Measurements from ENCODE around the gene HIPK4. TPM values are rescaled to one million over a fixed set of nuclear protein-coding genes. Genes with fewer than 3 reads are reported as not detected.

HIPK4 gene
- total RNA-seq, 2 experiments from 2014 or later = 0.10 TPM; not detected in 1

- H3K27ac Mint-ChIP-seq = no peak overlapping the region
- CTCF ChIA-PET = no interaction called here
- DNase-seq (no peak), ATAC-seq (no peak)
- peaks cover 5% of the 10 kb centered on the region for H3K4me1 Mint-ChIP-seq (ENCODE audit: low read depth)
- no peak overlapping the region for H3K4me3 Mint-ChIP-seq
- no peaks in the 10 kb centered on the region for H3K9me3 Mint-ChIP-seq (ENCODE audit: insufficient read depth)
- peaks cover 2% of the 10 kb centered on the region for H3K27me3 Mint-ChIP-seq (ENCODE audit: low read depth)
- H3K36me3 Mint-ChIP-seq (ENCODE audit: low read depth) = no peaks in the 10 kb centered on the region
- POLR2A ChIA-PET = no interaction called here
These were observed 2.8 kb downstream of the HIPK4 start for GRCh38 chr19:40387155-40387554.

GRCh38 chr19:40383668-40384248, 6.2 kb downstream of the HIPK4 start:
- Mint-ChIP-seq H3K36me3 (ENCODE audit: low read depth) (no peaks in the 10 kb centered on the region), H3K4me1 (ENCODE audit: low read depth) (peaks cover 5% of the 10 kb centered on the region), H3K27me3 (ENCODE audit: low read depth) (peaks cover 2% of the 10 kb centered on the region), H3K9me3 (ENCODE audit: insufficient read depth) (no peaks in the 10 kb centered on the region), H3K4me3 (no peak overlapping the region), H3K27ac (no peak overlapping the region)
- no peak for ATAC-seq
- ChIA-PET POLR2A (no interaction called here), CTCF (no interaction called here)
- DNase-seq = no peak

- peaks cover 5% of the 10 kb centered on the region for H3K4me1 Mint-ChIP-seq (ENCODE audit: low read depth)
- no peak overlapping the region for H3K4me3 Mint-ChIP-seq
- CTCF ChIA-PET = no interaction called here
- ATAC-seq = no peak
- no peak for DNase-seq
- no peaks in the 10 kb centered on the region for H3K9me3 Mint-ChIP-seq (ENCODE audit: insufficient read depth)
- H3K36me3 Mint-ChIP-seq (ENCODE audit: low read depth) = no peaks in the 10 kb centered on the region
- peaks cover 2% of the 10 kb centered on the region for H3K27me3 Mint-ChIP-seq (ENCODE audit: low read depth)
- POLR2A ChIA-PET = no interaction called here
- H3K27ac Mint-ChIP-seq = no peak overlapping the region
These were observed 8.7 kb downstream of the HIPK4 start for GRCh38 chr19:40381321-40381720.

GRCh38 chr19:40380199-40381037, 9.6 kb downstream of the HIPK4 start:
- no peak for DNase-seq
- ChIA-PET CTCF (no interaction called here), POLR2A (no interaction called here)
- Mint-ChIP-seq H3K27me3 (ENCODE audit: low read depth) (peaks cover 2% of the 10 kb centered on the region), H3K4me1 (ENCODE audit: low read depth) (peaks cover 7% of the 10 kb centered on the region), H3K9me3 (ENCODE audit: insufficient read depth) (no peaks in the 10 kb centered on the region), H3K36me3 (ENCODE audit: low read depth) (no peaks in the 10 kb centered on the region), H3K4me3 (no peak overlapping the region), H3K27ac (no peak overlapping the region)
- ATAC-seq = no peak

- DNase-seq = no peak
- no peak overlapping the region for H3K4me3 Mint-ChIP-seq
- H3K4me1 Mint-ChIP-seq (ENCODE audit: low read depth) = peaks cover 8% of the 10 kb centered on the region
- ATAC-seq = no peak
- CTCF ChIA-PET = no interaction called here
- POLR2A ChIA-PET = no interaction called here
- no peak overlapping the region for H3K27ac Mint-ChIP-seq
- no peaks in the 10 kb centered on the region for H3K9me3 Mint-ChIP-seq (ENCODE audit: insufficient read depth)
- H3K27me3 Mint-ChIP-seq (ENCODE audit: low read depth) = no peaks in the 10 kb centered on the region
- H3K36me3 Mint-ChIP-seq (ENCODE audit: low read depth) = peaks cover 4% of the 10 kb centered on the region
These were observed 10.4 kb downstream of the HIPK4 start for GRCh38 chr19:40379446-40380198.

GRCh38 chr19:40378509-40378908, 11.5 kb downstream of the HIPK4 start:
- ChIA-PET POLR2A (no interaction called here), CTCF (no interaction called here)
- H3K4me3 Mint-ChIP-seq = no peak overlapping the region
- ATAC-seq (no peak), DNase-seq (no peak)
- H3K27me3 Mint-ChIP-seq (ENCODE audit: low read depth) = no peaks in the 10 kb centered on the region
- H3K27ac Mint-ChIP-seq = peak overlapping the region; percentile 19
- H3K4me1 Mint-ChIP-seq (ENCODE audit: low read depth) = peaks cover 18% of the 10 kb centered on the region
- H3K36me3 Mint-ChIP-seq (ENCODE audit: low read depth) = peaks cover 6% of the 10 kb centered on the region
- H3K9me3 Mint-ChIP-seq (ENCODE audit: insufficient read depth) = no peaks in the 10 kb centered on the region

GRCh38 chr19:40377876-40378385, 12.1 kb downstream of the HIPK4 start:
- no peak overlapping the region for H3K27ac Mint-ChIP-seq
- H3K27me3 Mint-ChIP-seq (ENCODE audit: low read depth) = no peaks in the 10 kb centered on the region
- no peaks in the 10 kb centered on the region for H3K9me3 Mint-ChIP-seq (ENCODE audit: insufficient read depth)
- no peak for ATAC-seq
- ChIA-PET CTCF (no interaction called here), POLR2A (no interaction called here)
- H3K4me1 Mint-ChIP-seq (ENCODE audit: low read depth) = peaks cover 22% of the 10 kb centered on the region
- DNase-seq = no peak
- H3K36me3 Mint-ChIP-seq (ENCODE audit: low read depth) = peaks cover 6% of the 10 kb centered on the region
- no peak overlapping the region for H3K4me3 Mint-ChIP-seq

GRCh38 chr19:40376286-40376862, 13.6 kb downstream of the HIPK4 start:
- ChIA-PET CTCF (no interaction called here), POLR2A (no interaction called here)
- H3K9me3 Mint-ChIP-seq (ENCODE audit: insufficient read depth) = no peaks in the 10 kb centered on the region
- H3K4me3 Mint-ChIP-seq = no peak overlapping the region
- no peaks in the 10 kb centered on the region for H3K27me3 Mint-ChIP-seq (ENCODE audit: low read depth)
- DNase-seq (no peak), ATAC-seq (no peak)
- no peak overlapping the region for H3K27ac Mint-ChIP-seq
- peaks cover 26% of the 10 kb centered on the region for H3K4me1 Mint-ChIP-seq (ENCODE audit: low read depth)
- peaks cover 9% of the 10 kb centered on the region for H3K36me3 Mint-ChIP-seq (ENCODE audit: low read depth)

- ATAC-seq (no peak), DNase-seq (no peak)
- Mint-ChIP-seq H3K4me1 (ENCODE audit: low read depth) (peaks cover 26% of the 10 kb centered on the region), H3K4me3 (no peak overlapping the region), H3K9me3 (ENCODE audit: insufficient read depth) (no peaks in the 10 kb centered on the region), H3K27me3 (ENCODE audit: low read depth) (no peaks in the 10 kb centered on the region), H3K27ac (peak overlapping the region; percentile 70), H3K36me3 (ENCODE audit: low read depth) (peaks cover 13% of the 10 kb centered on the region)
- ChIA-PET POLR2A (no interaction called here), CTCF (no interaction called here)
These were observed 15.9 kb downstream of the HIPK4 start for GRCh38 chr19:40374084-40374483.

GRCh38 chr19:40371802-40372122, 18.2 kb downstream of the HIPK4 start:
- DNase-seq = no peak
- H3K36me3 Mint-ChIP-seq (ENCODE audit: low read depth) = peaks cover 16% of the 10 kb centered on the region
- H3K4me1 Mint-ChIP-seq (ENCODE audit: low read depth) = peaks cover 26% of the 10 kb centered on the region
- CTCF ChIA-PET = interaction anchor here (0.7 kb wide), 1 partner anchor 67 kb away, joined by 3 read pairs; no protein-coding TSS in a partner anchor
- no peak for ATAC-seq
- no peaks in the 10 kb centered on the region for H3K9me3 Mint-ChIP-seq (ENCODE audit: insufficient read depth)
- H3K27ac Mint-ChIP-seq = no peak overlapping the region
- H3K27me3 Mint-ChIP-seq (ENCODE audit: low read depth) = no peaks in the 10 kb centered on the region
- no peak overlapping the region for H3K4me3 Mint-ChIP-seq
- POLR2A ChIA-PET = no interaction called here

- POLR2A ChIA-PET = interaction anchor here (1.0 kb wide), 1 partner anchor 50 kb away, joined by 4 read pairs; no protein-coding TSS in a partner anchor
These were observed 18.8 kb downstream of the HIPK4 start for GRCh38 chr19:40370997-40371801.

More at GRCh38 chr19:40370997-40371801, 18.8 kb downstream of the HIPK4 start:
- Mint-ChIP-seq H3K4me3 (no peak overlapping the region), H3K36me3 (ENCODE audit: low read depth) (peaks cover 17% of the 10 kb centered on the region), H3K27me3 (ENCODE audit: low read depth) (no peaks in the 10 kb centered on the region), H3K4me1 (ENCODE audit: low read depth) (peaks cover 26% of the 10 kb centered on the region), H3K27ac (no peak overlapping the region), H3K9me3 (ENCODE audit: insufficient read depth) (no peaks in the 10 kb centered on the region)
- DNase-seq (no peak), ATAC-seq (no peak)
- CTCF ChIA-PET = interaction anchor here (0.7 kb wide), 1 partner anchor 66 kb away, joined by 3 read pairs; no protein-coding TSS in a partner anchor

All from activated CD8-positive, alpha-beta T cell treated with anti-CD3 and anti-CD28 coated beads, Interleukin-2, amount 10 ng/mL, durations not matched to agents 7 days and 5 days (primary cell).